PFSK-1 (cell line): ENCODE measurements around the gene SPIRE1.

Experiments used
- FOXP2 ChIP-seq: optimal IDR thresholded peaks from 2 replicates; pipeline ENCODE3; 2011; ENCODE audit warnings: borderline replicate concordance, control low read depth, inconsistent platforms; ENCODE audit not compliant: insufficient read depth; ENCODE audit errors: extremely low read length, extremely low read depth
- POLR2AphosphoS5 ChIP-seq: IDR thresholded peaks from 2 replicates; pipeline ENCODE4 v1.6.1; 2012; ENCODE audit warnings: low read depth, mild to moderate bottlenecking, control low read depth, low read length, moderate library complexity
- REST ChIP-seq, 2 experiments: IDR thresholded peaks; 2 replicates each; pipeline versions ENCODE4 v1.6.1 to v1.8.0; 2011 to 2012; ENCODE audit warnings: low read depth in 2 of 2, low read length in 2 of 2, control low read depth in 1 of 2, inconsistent platforms in 1 of 2, mild to moderate bottlenecking in 1 of 2, moderate library complexity in 1 of 2; ENCODE audit not compliant: insufficient read depth in 1 of 2
- SIN3A ChIP-seq: IDR thresholded peaks from 2 replicates; pipeline ENCODE4 v1.6.1; 2012; ENCODE audit warnings: mild to moderate bottlenecking, low read length, moderate library complexity, borderline replicate concordance; ENCODE audit not compliant: insufficient read depth
- TAF1 ChIP-seq: IDR thresholded peaks from 2 replicates; pipeline ENCODE4 v1.6.1; 2012; ENCODE audit warnings: low read length, control low read depth, borderline replicate concordance; ENCODE audit not compliant: insufficient read depth

GRCh38 chr18:12492907-12493306, 165.0 kb downstream of the SPIRE1 start:
- TF ChIP-seq REST (IDR thresholded peaks at IDR 0.05; ENCODE audit: insufficient read depth in 1 of 2, low read depth in 2 of 2, low read length in 2 of 2) = no peak
- TF ChIP-seq TAF1 = no peak
- TF ChIP-seq POLR2AphosphoS5 = no peak
- no peak for TF ChIP-seq SIN3A
- no peak for TF ChIP-seq FOXP2
